HG03457 (cell line): Measurements from ENCODE around the gene SLC25A24.
A peak's percentile ranks its signal among the peaks of the same experiment; 100 is the strongest.
"Not testable (repeated sequence)": the region's sequence is repeated elsewhere in the genome, so short reads cannot be mapped to it uniquely, and the experiment has no call there.

Source experiments
- ATAC-seq: cut with Tn5 transposase; IDR thresholded peaks from one replicate; pipeline ENCODE4 v1.9.1; 2021; ENCODE audit warnings: moderate number of reproducible peaks; ENCODE audit not compliant: unreplicated experiment

SLC25A24 gene

DNA sequence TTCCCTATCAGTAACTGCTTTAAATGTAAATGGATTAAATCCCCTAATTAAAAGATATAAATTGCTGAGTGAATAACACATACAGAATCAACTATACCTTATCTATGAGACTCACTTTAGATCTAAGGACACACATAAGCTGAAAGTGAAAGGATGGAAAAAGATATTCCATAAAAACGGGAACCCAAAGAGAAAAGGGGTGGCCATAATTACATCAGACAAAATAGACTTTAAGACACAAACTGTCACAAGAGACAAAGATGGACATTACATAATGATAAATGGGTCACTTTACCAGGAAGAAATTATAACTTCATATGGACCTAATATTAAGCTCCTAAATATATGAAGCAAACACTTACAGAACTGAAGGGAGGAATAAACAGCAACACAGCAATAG is 59.2 kb downstream of the SLC25A24 start:
- ATAC-seq, result no peak

DNA sequence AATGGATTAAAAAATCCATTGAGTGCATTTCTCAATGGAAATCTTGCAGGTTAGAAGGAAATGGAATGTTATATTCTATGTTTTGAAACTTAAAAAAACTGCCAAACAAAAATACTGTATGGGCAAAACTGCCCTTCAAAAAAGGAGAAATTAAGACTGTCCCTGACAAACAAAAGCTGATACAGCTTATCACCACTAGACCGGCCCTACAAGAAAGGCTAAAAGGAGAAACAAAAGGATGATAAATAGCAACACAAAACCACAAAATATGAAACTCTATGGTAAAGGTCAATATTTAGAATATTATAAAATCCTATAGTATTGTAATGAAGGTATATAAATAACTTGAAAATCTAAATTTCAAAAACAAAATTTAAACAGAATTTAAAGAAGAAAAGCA is 60.0 kb downstream of the SLC25A24 start:
- ATAC-seq, result no peak

DNA sequence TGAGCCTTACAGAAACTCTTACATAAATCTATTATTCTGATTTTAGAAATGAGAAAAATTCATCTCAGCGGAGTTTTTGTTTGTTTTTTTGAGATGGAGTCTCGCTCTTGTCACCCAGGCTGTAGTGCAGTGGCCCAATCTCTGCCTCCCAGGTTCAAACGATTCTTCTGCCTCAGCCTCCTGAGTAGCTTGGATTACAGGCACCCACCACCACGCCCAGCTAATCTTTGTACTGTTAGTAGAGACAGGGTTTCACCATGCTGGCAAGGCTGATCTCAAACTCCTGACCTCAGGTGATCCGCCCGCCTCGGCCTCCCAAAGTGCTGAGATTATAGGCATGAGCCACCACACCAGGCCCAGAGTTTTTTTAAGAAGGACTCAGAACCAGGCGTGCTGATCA is 60.6 kb downstream of the SLC25A24 start:
- ATAC-seq, result not testable (repeated sequence)

DNA sequence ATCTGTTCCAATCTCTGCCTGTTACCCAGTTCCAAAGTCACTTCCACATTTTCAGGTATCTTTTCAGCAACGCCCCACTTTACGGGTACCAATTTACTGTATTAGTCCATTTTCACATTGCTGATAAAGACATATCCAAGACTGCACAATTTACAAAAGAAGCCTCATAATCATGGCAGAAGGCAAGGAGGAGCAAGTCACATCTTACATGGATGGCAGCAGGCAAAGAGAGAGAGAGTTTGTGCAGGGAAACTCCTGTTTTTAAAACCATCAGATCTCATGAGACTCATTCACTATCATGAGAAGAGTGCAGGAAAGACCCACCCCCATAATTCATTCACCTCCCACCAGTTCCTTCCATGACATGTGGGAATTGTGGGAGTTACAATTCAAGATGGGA is 67.0 kb downstream of the SLC25A24 start:
- not testable (repeated sequence) for ATAC-seq

DNA sequence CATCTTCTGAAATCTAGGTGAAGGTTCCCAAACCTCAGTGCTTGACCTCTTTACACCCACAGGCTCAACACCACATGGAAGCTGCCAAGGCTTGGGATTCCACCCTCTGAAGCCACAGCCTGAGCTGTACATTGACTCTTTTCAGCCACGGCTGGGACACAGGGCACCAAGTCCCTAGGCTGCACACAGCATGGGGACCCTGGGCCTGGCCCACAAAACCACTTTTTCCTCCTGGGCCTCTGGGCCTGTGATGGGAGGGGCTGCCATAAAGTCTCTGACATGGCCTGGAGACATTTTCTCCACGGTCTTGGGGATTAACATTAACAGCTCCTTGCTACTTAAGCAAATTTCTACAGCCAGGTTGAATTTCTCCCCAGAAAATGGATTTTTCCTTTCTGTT is 67.8 kb downstream of the SLC25A24 start:
- not testable (repeated sequence) for ATAC-seq

DNA sequence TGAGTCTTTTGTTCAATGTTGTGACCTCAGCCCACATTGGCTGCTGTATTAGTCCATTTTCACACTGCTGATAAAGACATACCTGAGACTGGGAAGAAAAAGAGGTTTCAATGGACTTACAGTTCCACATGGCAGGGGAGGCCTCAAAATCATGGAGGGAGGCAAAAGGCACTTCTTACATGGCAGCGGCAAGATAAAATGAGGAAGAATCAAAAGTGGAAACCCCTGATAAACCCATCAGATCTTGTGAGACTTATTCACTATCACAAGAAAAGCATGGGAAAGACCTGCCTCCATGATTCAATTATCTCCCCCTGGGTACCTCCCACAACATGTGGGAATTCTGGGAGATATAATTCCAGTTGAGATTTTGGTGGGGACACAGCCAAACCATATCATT is 68.9 kb downstream of the SLC25A24 start:
- ATAC-seq, result not testable (repeated sequence)

DNA sequence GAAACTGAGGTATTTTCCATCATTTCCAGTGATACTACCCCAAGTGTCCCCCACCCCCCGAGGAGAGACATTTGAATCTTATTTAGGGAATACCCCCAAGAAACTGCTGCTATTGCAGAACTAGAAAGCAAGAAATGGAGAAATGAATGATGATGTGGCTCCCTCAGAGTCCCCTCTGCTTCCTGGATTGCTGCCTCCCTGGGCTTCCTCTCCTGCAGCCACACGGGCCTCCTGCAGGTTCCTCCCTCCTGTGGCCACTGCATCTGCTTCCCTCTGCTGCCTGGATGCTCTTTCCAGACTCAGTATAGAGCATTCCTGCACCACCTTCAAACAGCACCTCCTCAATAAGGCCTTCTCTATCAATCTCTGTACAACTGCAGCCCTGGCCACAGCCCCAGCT is 69.3 kb downstream of the SLC25A24 start:
- ATAC-seq, result no peak

DNA sequence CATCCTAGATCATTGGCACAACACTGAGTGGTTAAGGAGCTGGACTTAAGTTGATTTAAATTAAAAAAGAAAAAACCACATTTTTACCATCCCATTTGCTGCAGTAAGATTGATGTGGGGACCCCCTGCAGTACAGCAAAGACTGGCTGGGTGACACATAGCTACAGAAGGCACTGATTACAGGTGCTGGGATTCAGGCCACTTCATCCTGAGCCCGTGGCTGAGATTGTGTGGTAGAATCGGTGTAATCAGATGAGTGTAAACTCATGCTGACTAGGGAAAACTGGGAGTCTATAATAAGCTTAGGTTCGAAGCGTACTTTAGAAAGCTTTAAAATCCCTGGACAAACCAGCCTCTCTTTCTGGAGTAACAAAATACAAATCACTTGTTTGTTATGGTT is 70.1 kb downstream of the SLC25A24 start:
- ATAC-seq, result no peak

DNA sequence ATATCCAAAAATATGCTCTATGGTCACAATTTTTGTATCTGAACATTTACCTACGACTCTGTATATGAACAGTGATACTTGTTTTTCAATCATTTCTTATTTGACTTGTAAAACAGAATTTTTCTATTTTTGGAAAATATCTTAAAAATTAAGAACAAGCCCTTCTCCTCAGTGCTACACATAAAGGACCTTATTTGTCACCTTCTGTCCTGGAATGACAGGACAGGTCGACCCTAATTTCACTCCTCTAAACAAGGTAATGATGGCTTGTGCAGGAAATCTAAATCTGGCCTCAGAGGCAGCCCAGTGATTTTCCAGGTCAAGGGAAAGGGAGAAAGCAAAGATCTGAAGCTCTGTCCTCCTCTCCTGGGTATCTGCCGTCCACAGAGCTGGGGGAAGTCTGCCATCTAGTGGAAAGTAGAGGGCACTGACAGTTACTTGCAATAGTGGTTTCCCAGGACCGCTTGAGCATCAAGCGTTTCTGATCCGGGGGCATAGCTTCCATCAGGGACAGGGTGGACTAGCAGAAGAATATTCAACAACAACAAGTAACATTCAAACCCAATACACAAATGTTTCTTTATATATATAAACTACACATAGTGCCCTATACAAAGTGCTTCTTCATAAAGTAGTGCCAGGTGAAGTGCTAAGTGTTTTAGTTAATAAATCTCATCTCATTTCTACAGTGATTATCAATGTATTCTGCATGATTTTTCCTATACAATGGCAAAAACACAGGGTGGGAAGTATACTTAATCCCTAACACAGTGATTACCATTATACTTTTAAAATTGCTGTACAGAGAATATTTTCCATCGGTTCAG is 74.6 kb downstream of the SLC25A24 start:
- peak; percentile 93 for ATAC-seq

DNA sequence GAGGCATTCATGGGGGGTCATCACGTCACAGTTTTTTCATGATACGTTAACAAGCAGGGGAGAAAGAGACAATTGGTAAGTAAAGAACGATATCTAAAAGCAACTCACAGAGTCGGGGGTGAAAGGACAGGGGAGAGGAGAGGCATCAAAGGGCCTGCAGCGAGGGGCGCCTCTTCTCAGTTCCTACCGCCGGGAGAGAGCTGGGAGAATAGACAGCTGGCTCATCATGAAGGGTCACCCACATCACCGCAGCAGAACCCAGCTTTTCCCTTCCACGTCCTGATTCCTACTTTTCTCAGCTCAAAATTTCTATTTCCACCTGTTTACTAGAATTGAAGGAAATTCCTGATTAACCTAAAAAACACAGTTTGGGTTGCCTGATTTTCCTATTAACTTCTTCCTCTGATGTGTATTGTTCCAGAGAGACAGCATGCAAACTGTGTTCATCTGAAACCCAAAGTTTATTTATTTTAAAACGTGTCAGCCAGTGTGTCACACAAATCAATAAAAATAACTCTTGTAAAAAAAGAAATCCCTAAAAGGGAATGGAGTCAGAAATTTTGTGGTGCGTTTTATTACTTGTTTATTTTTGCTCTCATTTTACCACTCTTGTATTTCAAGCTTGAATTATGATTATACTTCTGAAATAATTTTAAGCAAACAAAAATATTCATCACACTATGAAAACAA is 75.4 kb downstream of the SLC25A24 start:
- ATAC-seq, result no peak

DNA sequence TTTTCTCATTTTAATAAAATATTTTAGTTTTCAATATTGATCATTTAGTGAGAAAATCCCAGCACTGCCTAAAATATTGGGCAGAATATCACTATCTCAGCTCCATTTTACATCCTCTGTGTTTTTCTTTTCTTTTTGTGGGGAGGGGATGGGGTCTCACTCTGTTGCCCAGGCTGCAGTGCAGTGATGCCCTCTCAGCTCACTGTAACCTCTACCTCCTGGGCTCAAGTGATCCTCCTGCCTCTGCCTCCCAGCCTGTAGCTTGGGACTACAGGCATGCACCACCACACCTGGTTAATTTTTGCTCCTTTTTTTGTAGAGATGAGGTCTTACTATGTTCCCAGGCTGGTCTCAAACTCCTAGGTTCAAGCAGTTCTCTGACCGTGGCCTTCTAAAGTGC is 76.1 kb downstream of the SLC25A24 start:
- ATAC-seq, result no peak

DNA sequence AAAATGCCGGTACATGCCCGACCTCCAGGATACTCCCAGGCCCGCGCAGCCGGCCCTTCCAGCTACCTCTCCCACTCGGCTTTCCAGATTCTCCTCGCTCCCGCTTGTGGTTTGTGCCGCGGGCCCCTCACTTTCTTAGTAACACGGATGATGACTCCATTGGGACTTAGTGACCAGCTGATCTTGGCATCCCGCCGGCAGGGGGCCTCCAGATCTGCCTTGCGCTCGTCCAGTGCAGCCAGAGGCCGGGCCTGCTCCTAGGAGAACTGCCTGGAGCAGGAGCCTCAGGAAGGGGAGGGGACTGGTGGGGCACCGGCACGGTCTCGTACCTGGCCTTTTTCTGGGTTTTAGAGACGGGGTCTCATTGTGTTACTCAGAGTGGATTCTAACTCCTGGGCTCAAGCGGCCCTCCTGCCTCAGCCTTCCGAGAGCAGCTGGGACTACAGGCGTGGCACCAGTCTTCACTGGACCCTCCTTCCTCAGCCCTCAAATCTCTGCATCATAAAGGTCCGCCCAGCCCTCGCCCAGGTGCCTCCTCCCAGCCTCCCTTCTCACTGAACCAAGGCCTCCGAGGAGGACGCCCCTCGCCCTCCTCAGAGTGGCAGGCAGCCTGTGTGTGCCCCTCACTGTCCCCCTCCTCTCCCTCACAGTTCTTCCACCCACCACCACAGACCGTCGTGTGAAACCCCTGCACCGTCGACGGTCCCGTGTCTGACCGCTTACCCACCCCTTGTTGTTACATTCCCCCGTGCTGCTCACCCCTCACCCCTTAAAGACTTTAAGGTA is 78.6 kb downstream of the SLC25A24 start:
- no peak for ATAC-seq

DNA sequence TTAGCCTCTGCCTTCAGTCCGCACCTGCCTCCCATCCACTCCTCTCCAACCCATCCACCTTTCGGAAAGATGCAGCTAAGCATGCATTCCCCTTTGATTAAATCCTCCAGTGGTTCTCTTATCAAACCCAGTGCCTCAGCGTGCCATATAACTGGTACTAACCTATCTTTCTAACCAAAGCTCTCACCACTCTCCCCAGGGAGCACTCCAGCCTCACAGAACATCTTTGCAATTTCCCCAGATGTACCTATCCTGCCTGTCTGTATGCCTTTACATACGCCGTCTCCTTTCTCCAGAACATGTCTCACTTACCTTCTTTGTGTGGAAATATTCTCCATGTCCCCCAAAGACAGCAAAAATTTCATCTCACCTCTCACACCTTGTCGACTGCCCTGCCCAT is 80.0 kb downstream of the SLC25A24 start:
- no peak for ATAC-seq

DNA sequence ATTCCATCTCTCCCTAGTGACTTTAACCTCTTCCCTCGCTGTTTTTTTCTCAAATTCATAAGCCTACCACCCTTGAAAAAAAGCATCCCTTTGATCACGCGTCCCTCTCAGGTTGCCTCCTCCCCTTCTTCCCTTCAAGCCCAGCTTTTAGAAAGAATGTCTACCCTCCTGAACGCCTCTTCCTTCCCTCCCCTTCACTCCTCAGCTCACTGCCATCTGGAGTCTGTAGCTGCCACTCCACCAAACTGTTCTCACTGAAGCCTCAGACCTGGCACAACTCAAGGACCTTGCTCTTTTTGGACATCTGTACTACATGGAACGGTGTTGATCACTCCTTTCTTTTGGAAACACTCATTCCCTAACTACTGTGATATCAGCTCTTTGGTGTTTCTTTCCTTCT is 80.6 kb downstream of the SLC25A24 start:
- ATAC-seq, result no peak

DNA sequence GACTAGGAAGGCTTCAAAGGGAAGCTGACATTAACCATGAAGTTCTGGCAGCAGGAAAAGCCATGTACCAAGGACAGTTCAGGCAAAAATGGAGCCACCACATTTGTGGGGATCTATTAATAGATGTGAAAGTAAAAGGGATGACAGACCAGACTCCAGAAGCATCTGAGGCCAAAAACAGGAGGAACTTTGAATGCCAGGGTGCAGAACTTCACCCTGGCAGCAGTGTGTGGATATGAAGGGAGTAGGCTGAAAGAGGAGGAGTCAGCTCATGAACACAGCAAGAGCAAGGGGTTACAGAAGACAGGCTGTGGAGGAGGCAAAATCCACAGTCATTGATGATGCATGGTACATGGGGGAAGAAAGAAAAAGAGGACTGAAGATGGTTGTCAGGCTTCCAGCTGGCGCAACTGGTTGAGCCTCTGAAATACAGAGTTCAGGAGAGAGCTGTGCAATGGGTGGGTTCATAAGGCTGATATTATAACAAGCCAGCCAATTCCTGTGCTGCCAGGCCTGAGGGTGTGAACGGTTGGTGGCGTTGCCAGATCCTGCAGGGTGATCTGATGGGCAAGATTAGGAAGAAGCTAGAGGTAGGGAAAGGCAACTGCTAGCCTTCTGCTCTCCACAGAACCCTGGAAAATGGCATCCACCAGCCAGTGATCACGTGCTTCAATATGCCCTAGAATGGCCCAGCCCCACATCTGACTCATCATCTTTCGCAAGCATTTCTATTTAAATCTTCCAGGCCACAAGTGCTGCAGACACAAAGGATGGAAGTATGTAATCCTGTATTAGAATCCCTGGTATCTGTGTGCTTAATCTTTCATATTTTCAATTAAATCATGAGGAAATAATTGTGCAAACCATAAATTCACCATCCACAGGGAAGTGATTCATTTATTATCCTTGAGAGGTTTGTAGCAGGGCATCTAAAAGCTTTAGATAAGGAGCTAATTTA is 81.9 kb downstream of the SLC25A24 start:
- ATAC-seq, result no peak

DNA sequence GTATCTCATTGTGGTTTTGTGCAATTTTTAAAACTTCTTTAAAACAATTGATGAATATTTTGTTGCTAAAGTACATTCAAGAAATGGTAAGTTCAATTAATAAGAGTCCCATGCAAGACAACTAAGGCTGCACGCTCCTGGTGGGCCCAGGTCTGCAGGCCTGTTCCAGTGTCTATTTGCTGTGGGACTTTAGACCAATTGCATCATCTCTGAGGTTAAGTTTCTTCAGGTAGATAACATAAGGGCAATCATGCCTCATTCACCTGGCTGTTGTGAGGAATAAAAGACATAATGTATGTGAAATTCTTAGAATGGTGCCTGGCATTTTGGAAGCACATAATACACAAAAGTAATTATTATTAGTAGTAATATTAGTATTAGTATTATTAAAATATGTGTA is 82.9 kb downstream of the SLC25A24 start:
- no peak for ATAC-seq

DNA sequence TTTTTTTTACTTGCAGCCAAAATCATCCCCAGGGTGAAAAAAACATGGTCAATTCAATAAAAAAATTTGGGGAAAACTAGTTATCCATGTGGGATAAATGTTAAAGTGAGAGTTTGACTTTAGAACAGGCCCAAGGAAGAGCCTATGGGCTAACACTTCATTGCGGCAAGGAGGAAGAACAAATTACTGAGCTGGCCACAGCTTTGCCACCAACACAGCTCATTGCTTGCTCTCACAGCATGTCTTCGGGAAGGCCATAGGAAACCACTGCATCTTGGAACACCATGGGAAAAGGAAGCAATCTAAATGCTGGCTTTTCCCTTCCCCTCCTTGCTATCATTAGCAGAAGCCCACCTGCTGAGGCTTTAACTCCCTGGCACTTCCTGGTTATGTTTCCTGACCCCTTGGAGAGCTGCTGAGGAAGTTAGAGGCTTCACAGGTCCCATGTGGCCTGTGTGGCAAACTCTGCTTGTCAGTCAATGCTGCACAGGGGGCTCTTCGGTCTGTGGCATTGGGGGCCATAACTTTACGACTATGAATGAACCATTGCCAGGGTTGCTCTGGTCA is 86.0 kb downstream of the SLC25A24 start:
- no peak for ATAC-seq

DNA sequence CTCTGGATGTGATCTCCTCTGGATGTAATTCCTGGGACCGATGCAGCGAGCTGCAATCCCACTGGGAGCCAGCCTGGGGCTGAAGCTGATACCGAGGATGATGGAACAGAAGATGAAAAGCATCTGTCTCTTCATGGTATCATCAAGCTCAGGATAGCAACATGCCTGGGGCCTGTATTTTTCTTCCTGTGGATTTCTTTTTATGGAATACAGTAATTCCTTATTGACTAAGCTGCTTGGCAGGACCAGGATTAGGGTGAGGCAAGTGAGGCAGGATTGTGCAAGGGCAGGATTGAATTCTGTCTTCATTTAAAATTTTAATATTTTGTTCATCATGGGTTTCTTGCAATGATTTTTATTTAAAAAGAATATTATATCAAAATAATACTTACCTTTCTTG is 86.6 kb downstream of the SLC25A24 start:
- ATAC-seq, result no peak

DNA sequence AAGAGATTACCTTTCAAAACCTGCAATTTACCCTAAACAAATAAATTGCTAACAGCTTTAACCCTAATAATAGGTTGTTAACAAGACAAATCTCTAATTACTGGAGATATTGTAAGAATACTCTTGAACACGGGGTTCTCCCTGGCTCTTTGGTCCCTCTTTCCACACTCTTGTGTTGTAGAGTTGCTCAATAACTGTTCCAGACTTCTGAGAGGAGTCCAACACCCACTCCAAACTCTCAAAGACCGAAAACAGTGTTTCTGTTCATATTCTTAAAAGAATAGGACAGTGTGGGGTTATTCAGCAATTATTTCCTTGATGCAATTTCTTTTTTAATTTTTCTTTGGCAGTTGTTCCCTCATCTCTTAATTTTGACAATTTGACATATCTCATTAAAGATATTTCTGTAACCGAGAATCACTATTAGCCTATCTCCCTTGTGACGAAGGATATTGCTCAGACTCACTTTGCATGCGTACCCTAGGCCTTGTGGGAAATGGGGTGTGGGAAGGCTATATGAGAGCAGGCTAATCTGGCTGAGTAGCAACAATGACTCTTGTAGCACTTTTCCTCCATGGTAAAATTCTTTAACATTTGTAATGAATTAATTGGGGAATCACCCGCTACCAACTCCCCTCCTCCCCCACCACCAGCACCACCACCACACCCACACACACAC is 90.7 kb downstream of the SLC25A24 start:
- no peak for ATAC-seq

DNA sequence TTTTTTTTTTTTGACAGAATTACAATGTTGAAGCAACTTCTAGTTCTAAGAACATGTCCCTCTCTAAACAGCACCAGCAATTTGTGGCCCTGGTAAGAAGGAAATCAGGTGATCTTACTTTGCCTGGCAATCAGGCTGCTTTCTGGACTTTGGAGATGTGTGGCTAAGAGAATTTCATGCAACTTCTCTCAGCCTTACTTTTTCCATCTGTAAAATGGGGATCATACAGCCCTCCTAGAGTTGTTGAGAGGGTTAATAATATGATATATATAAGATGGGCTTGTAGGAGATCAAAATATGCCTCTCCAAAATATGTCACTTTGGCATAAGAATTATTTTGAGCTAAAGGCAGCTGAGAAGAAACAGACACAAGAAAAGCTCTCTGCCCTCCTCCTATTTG is 92.0 kb downstream of the SLC25A24 start:
- ATAC-seq, result no peak
